Esophagus (tissue), 2 donors: ENCODE measurements around the gene UQCR11. TPM values are rescaled to one million over a fixed set of nuclear protein-coding genes. Genes with fewer than 3 reads are reported as not detected.

Experiments used
- H3K27ac ChIP-seq, 2 donors: one replicate each; pipeline ENCODE4 v1.5.1; 2013; ENCODE audit warnings: low read depth in 2 of 2, mild to moderate bottlenecking in 2 of 2, inconsistent platforms in 1 of 2, low read length in 1 of 2, moderate library complexity in 1 of 2
- H3K27me3 ChIP-seq, 2 donors: one replicate each; pipeline ENCODE4 v1.6.1; 2013; ENCODE audit warnings: low read length in 2 of 2, control low read depth in 1 of 2, mild to moderate bottlenecking in 1 of 2; ENCODE audit not compliant: insufficient read depth in 2 of 2, control insufficient read depth in 1 of 2
- H3K36me3 ChIP-seq, 2 donors: one replicate each; pipeline ENCODE4 v1.6.1; 2013; ENCODE audit warnings: low read length in 1 of 2; ENCODE audit not compliant: control insufficient read depth in 2 of 2, insufficient read depth in 2 of 2
- H3K4me1 ChIP-seq, 2 donors: one replicate each; pipeline ENCODE4 v1.6.1; 2013; ENCODE audit warnings: low read length in 1 of 2; ENCODE audit not compliant: control insufficient read depth in 2 of 2, insufficient read depth in 2 of 2
- H3K4me3 ChIP-seq, 2 donors: one replicate each; pipeline ENCODE4 v1.5.1; 2013; ENCODE audit warnings: low read length in 2 of 2, mild to moderate bottlenecking in 2 of 2, low read depth in 1 of 2, moderate library complexity in 1 of 2
- H3K9me3 ChIP-seq, 2 donors: one replicate each; pipeline ENCODE4 v1.6.1; 2013; ENCODE audit warnings: mild to moderate bottlenecking in 2 of 2, low read depth in 1 of 2, low read length in 1 of 2, moderate library complexity in 1 of 2; ENCODE audit not compliant: control insufficient read depth in 2 of 2, insufficient read depth in 1 of 2
- WGBS, 2 donors: extraction: QIAGEN DNeasy Blood & Tissue Kit; methylation state at CpG; one replicate each; pipeline ENCODE4 v1.1.7; 2013; 5-methylcytosine and 5-hydroxymethylcytosine counted together
- polyA plus RNA-seq, 2 donors: library from polyadenylated mRNA; stranded (reverse); fragments of 200-250 nt; gene quantifications; one replicate each; pipeline ENCODE4 v1.2.3, GENCODE V29; 2013
- donor health status: healthy with polysubstance abuse.
- donor health status: Bipolar disorder and iron deficiency.

Gene UQCR11
- polyA plus RNA-seq, 2 donors = 70.5 to 105 TPM

GRCh38 chr19:1611353-1611752 is 6.1 kb upstream of the UQCR11 start:
- Histone ChIP-seq H3K9me3 (no peaks in the 10 kb centered on the region), H3K4me3 (no peak overlapping the region), H3K27me3 (no peaks in the 10 kb centered on the region), H3K36me3 (peaks cover 7 to 46% of the 10 kb centered on the region in 2 donors), H3K27ac (no peak overlapping the region), H3K4me1 (peaks cover 0 to under 1% of the 10 kb centered on the region in 2 donors)
- 90 to 93% methylated on average over 15 of the region's 15 CpGs for WGBS, 2 donors

GRCh38 chr19:1610579-1610978 is 5.3 kb upstream of the UQCR11 start:
- no peak overlapping the region for H3K4me3 ChIP-seq
- H3K27me3 ChIP-seq = no peaks in the 10 kb centered on the region
- H3K36me3 ChIP-seq = peaks cover 7 to 44% of the 10 kb centered on the region in 2 donors
- no peak overlapping the region for H3K27ac ChIP-seq
- peaks cover 0 to 8% of the 10 kb centered on the region in 2 donors for H3K4me1 ChIP-seq
- WGBS, 2 donors = 71 to 78% methylated on average over 10 to 11 of the region's 11 CpGs
- H3K9me3 ChIP-seq = no peaks in the 10 kb centered on the region

GRCh38 chr19:1609680-1610474 is 4.6 kb upstream of the UQCR11 start:
- H3K27me3 ChIP-seq = no peaks in the 10 kb centered on the region
- no peaks in the 10 kb centered on the region for H3K9me3 ChIP-seq
- WGBS, 2 donors = 90% methylated on average over 16 of the region's 16 CpGs
- H3K36me3 ChIP-seq = peaks cover 7 to 37% of the 10 kb centered on the region in 2 donors
- no peak overlapping the region for H3K27ac ChIP-seq
- no peak overlapping the region for H3K4me3 ChIP-seq
- H3K4me1 ChIP-seq = peaks cover 0 to 9% of the 10 kb centered on the region in 2 donors

- no peaks in the 10 kb centered on the region for H3K27me3 ChIP-seq
- 42% methylated on average over 10 of the region's 10 CpGs for WGBS, 2 donors
- peak overlapping the region; percentile 34 to 38 for H3K27ac ChIP-seq
- no peak overlapping the region for H3K4me3 ChIP-seq
- H3K36me3 ChIP-seq = peaks cover 0 to 30% of the 10 kb centered on the region in 2 donors
- no peaks in the 10 kb centered on the region for H3K9me3 ChIP-seq
- peaks cover 0 to 10% of the 10 kb centered on the region in 2 donors for H3K4me1 ChIP-seq
These were observed 3.8 kb upstream of the UQCR11 start for GRCh38 chr19:1609103-1609396.

- no peak overlapping the region for H3K4me3 ChIP-seq
- peaks cover 0 to 14% of the 10 kb centered on the region in 2 donors for H3K4me1 ChIP-seq
- H3K27me3 ChIP-seq = no peaks in the 10 kb centered on the region
- H3K27ac ChIP-seq = peak overlapping the region; percentile 34 to 38
- H3K9me3 ChIP-seq = no peaks in the 10 kb centered on the region
- H3K36me3 ChIP-seq = peaks cover 0 to 24% of the 10 kb centered on the region in 2 donors
- WGBS, 2 donors = 47 to 51% methylated on average over 23 of the region's 23 CpGs
These were observed 3.3 kb upstream of the UQCR11 start for GRCh38 chr19:1608359-1609102.

GRCh38 chr19:1606138-1606651 is 933 bp upstream of the UQCR11 start:
- WGBS, 2 donors = 16 to 18% methylated on average over 16 of the region's 16 CpGs
- H3K27ac ChIP-seq = peak overlapping the region; percentile 94 to 96
- no peaks in the 10 kb centered on the region for H3K27me3 ChIP-seq
- H3K36me3 ChIP-seq = peaks cover 0 to 3% of the 10 kb centered on the region in 2 donors
- H3K9me3 ChIP-seq = no peaks in the 10 kb centered on the region
- peak overlapping the region; percentile 58 to 92 for H3K4me3 ChIP-seq
- H3K4me1 ChIP-seq = peaks cover 0 to 20% of the 10 kb centered on the region in 2 donors

GRCh38 chr19:1602091-1602707 is 3.1 kb downstream of the UQCR11 start:
- Histone ChIP-seq H3K4me3 (no peak overlapping the region), H3K4me1 (peaks cover 0 to 20% of the 10 kb centered on the region in 2 donors), H3K9me3 (no peaks in the 10 kb centered on the region), H3K27ac (no peak overlapping the region), H3K36me3 (peaks cover 12 to 21% of the 10 kb centered on the region in 2 donors), H3K27me3 (no peaks in the 10 kb centered on the region)
- 93 to 96% methylated on average over 21 of the region's 21 CpGs for WGBS, 2 donors

- peaks cover 14 to 22% of the 10 kb centered on the region in 2 donors for H3K36me3 ChIP-seq
- 86 to 92% methylated on average over 14 of the region's 14 CpGs for WGBS, 2 donors
- H3K27me3 ChIP-seq = no peaks in the 10 kb centered on the region
- no peak overlapping the region for H3K27ac ChIP-seq
- H3K4me3 ChIP-seq = no peak overlapping the region
- H3K9me3 ChIP-seq = no peaks in the 10 kb centered on the region
- H3K4me1 ChIP-seq = peaks cover 0 to 20% of the 10 kb centered on the region in 2 donors
These were observed 3.6 kb downstream of the UQCR11 start for GRCh38 chr19:1601613-1602064.

GRCh38 chr19:1599460-1599846 is 5.8 kb downstream of the UQCR11 start:
- Histone ChIP-seq H3K27me3 (no peaks in the 10 kb centered on the region), H3K4me3 (no peak overlapping the region), H3K36me3 (peaks cover 19 to 22% of the 10 kb centered on the region in 2 donors), H3K27ac (no peak overlapping the region), H3K4me1 (peaks cover 0 to 12% of the 10 kb centered on the region in 2 donors), H3K9me3 (no peaks in the 10 kb centered on the region)
- 90 to 92% methylated on average over 13 to 15 of the region's 15 CpGs for WGBS, 2 donors
